ENCODE results near the gene TAS2R9. TPM values are rescaled to one million over a fixed set of nuclear protein-coding genes. Genes with fewer than 3 reads are reported as not detected.
"Not testable (repeated sequence)": the region's sequence is repeated elsewhere in the genome, so short reads cannot be mapped to it uniquely, and the experiment has no call there.

TAS2R9 gene
- total RNA-seq, 8 experiments from 2014 or later = 0.16 to 0.57 (median 0.40) TPM; not detected in 1

GRCh38 chr12:10802587-10802986, 7.4 kb downstream of the TAS2R9 start, which contains the start of gene TAS2R7:
TAS2R7 (minus strand) TSS chr12:10802627; CDS start chr12:10802570, 57 bp downstream.
- in situ Hi-C loops (cut with MboI; ENCODE audit: low pct_unique_long_range_greater_than_20kb in 2 of 9, low sequenced_read_pairs in 9 of 9, unreplicated experiment in 9 of 9) = no loop called here
- H3K4me1 ChIP-seq (replicated peaks in 1 of 2) = peaks cover 0 to 9% of the 10 kb centered on the region in 2 donors
- H3K27ac ChIP-seq = no peak within 1 kb of the TSS
- H3K4me3 ChIP-seq = no peak within 1 kb of the TSS
- ATAC-seq (replicated peaks in 6 of 8) = no peak
- WGBS, 10 experiments = 0 to 75% (median 34%) methylated on average over 1 to 4 of the region's 4 CpGs

- Histone ChIP-seq H3K4me1 (replicated peaks in 1 of 2) (peaks cover 0 to 9% of the 10 kb centered on the region in 2 donors), H3K4me3 (no peak overlapping the region), H3K27ac (no peak overlapping the region)
- peak in 1 of 8 experiments; percentile 91 for ATAC-seq (replicated peaks in 6 of 8)
- in situ Hi-C loops (cut with MboI; ENCODE audit: low pct_unique_long_range_greater_than_20kb in 2 of 9, low sequenced_read_pairs in 9 of 9, unreplicated experiment in 9 of 9) = no loop called here
- 7 to 86% (median 54%) methylated on average over 2 to 5 of the region's 5 CpGs; no CpG with 5 or more reads in 1 of the 10 experiments for WGBS, 10 experiments
Observed at GRCh38 chr12:10801741-10802140, 8.2 kb downstream of the TAS2R9 start.

- no peak overlapping the region for H3K27ac ChIP-seq
- no peak overlapping the region for H3K4me3 ChIP-seq
- 0 to 100% (median 33%) methylated on average over 1 to 2 of the region's 2 CpGs; no CpG with 5 or more reads in 1 of the 10 experiments for WGBS, 10 experiments
- in situ Hi-C loops (cut with MboI; ENCODE audit: low pct_unique_long_range_greater_than_20kb in 2 of 9, low sequenced_read_pairs in 9 of 9, unreplicated experiment in 9 of 9) = loop anchor here in 1 of 9 experiments (25.0 kb wide), 1 partner anchor 393 kb away; the partner anchor contains the start of gene TAS2R42
- H3K4me1 ChIP-seq (replicated peaks in 1 of 2) = no peaks in the 10 kb centered on the region
- peak in 3 of 8 experiments; percentile 43 to 80 (median 67) for ATAC-seq (replicated peaks in 6 of 8)
Observed at GRCh38 chr12:10794222-10794621, 15.7 kb downstream of the TAS2R9 start.

- not testable (repeated sequence) for H3K4me3 ChIP-seq; H3K27ac ChIP-seq; ATAC-seq (replicated peaks in 6 of 8); H3K4me1 ChIP-seq (replicated peaks in 1 of 2)
- in situ Hi-C loops (cut with MboI; ENCODE audit: low pct_unique_long_range_greater_than_20kb in 2 of 9, low sequenced_read_pairs in 9 of 9, unreplicated experiment in 9 of 9) = loop anchor here in 1 of 9 experiments (25.0 kb wide), 1 partner anchor 396 kb away; the partner anchor contains the start of gene TAS2R42
- WGBS, 10 experiments = 37 to 93% (median 67%) methylated on average over 1 to 3 of the region's 4 CpGs; no CpG with 5 or more reads in 1 of the 10 experiments
Observed at GRCh38 chr12:10791769-10792168, 18.2 kb downstream of the TAS2R9 start.

GRCh38 chr12:10783252-10783651, 26.7 kb downstream of the TAS2R9 start:
- in situ Hi-C loops (cut with MboI; ENCODE audit: low pct_unique_long_range_greater_than_20kb in 2 of 9, low sequenced_read_pairs in 9 of 9, unreplicated experiment in 9 of 9) = loop anchor here in 1 of 9 experiments (25.0 kb wide), 1 partner anchor 404 kb away; the partner anchor contains the start of gene TAS2R42
- no peak overlapping the region for H3K27ac ChIP-seq
- H3K4me1 ChIP-seq (replicated peaks in 1 of 2) = no peaks in the 10 kb centered on the region
- no peak overlapping the region for H3K4me3 ChIP-seq
- WGBS, 10 experiments = 12 to 91% (median 80%) methylated on average over 3 to 5 of the region's 5 CpGs
- no peak for ATAC-seq (replicated peaks in 6 of 8)

GRCh38 chr12:10779103-10779502, 30.9 kb downstream of the TAS2R9 start:
- H3K27ac ChIP-seq = no peak overlapping the region
- WGBS, 10 experiments = 0 to 100% (median 83%) methylated on average over 1 to 2 of the region's 2 CpGs; no CpG with 5 or more reads in 2 of the 10 experiments
- in situ Hi-C loops (cut with MboI; ENCODE audit: low pct_unique_long_range_greater_than_20kb in 2 of 9, low sequenced_read_pairs in 9 of 9, unreplicated experiment in 9 of 9) = loop anchor here in 4 of 9 experiments (10.0 to 25.0 kb wide), 4 partner anchors 408 to 716 kb away; partner anchors contain the start of gene TAS2R42 (in 1 of the 4)
- no peak for ATAC-seq (replicated peaks in 6 of 8)
- no peak overlapping the region for H3K4me3 ChIP-seq
- H3K4me1 ChIP-seq (replicated peaks in 1 of 2) = no peaks in the 10 kb centered on the region

GRCh38 chr12:10771132-10771733, 38.7 kb downstream of the TAS2R9 start:
- Histone ChIP-seq H3K27ac (no peak overlapping the region), H3K4me3 (no peak overlapping the region), H3K4me1 (replicated peaks in 1 of 2) (no peaks in the 10 kb centered on the region)
- 0 to 13% (median 0%) methylated on average over 1 of the region's 1 CpG; no CpG with 5 or more reads in 1 of the 10 experiments for WGBS, 10 experiments
- in situ Hi-C loops (cut with MboI; ENCODE audit: low pct_unique_long_range_greater_than_20kb in 2 of 9, low sequenced_read_pairs in 9 of 9, unreplicated experiment in 9 of 9) = loop anchor here (10.0 to 25.0 kb wide), 5 partner anchors 416 to 724 kb away; partner anchors contain the start of gene TAS2R42 (in 5 of the 9)
- ATAC-seq (replicated peaks in 6 of 8) = peak in 4 of 8 experiments; percentile 47 to 68 (median 60)

GRCh38 chr12:10759657-10760056, 50.3 kb downstream of the TAS2R9 start:
- no peak overlapping the region for H3K27ac ChIP-seq
- no peak for ATAC-seq (replicated peaks in 6 of 8)
- H3K4me3 ChIP-seq = no peak overlapping the region
- in situ Hi-C loops (cut with MboI; ENCODE audit: low pct_unique_long_range_greater_than_20kb in 2 of 9, low sequenced_read_pairs in 9 of 9, unreplicated experiment in 9 of 9) = loop anchor here in 7 of 9 experiments (25.0 kb wide), 2 partner anchors 428 to 728 kb away; partner anchors contain the start of gene TAS2R42 (in 5 of the 7)
- H3K4me1 ChIP-seq (replicated peaks in 1 of 2) = no peaks in the 10 kb centered on the region
- WGBS, 10 experiments = 0 to 60% (median 25%) methylated on average over 1 to 2 of the region's 2 CpGs

Other genes with a start within 250 kb of the TAS2R9 start
- gene MAGOHB, start 196.6 kb downstream of the TAS2R9 start, total RNA-seq = 10 to 100 TPM; 19.7 to 33.3 (median 30.2) TPM
- gene STYK1, start 136.1 kb downstream of the TAS2R9 start, total RNA-seq = 1 to 10 TPM in 1 of 8 experiments, under 1 TPM in 5, not detected in 2; 0.14 to 2.3 (median 0.18) TPM
- gene YBX3, start 86.8 kb downstream of the TAS2R9 start, total RNA-seq = 100 to 1,000 TPM in 4 of 8 experiments, 10 to 100 TPM in 4; 34.5 to 558 (median 101) TPM
- gene TAS2R7, start 7.5 kb downstream of the TAS2R9 start, total RNA-seq = under 1 TPM in 1 of 8 experiments, not detected in 7; 0.41 TPM
- gene TAS2R8, start 2.9 kb downstream of the TAS2R9 start, total RNA-seq = under 1 TPM in 4 of 8 experiments, not detected in 4; 0.23 to 0.43 (median 0.30) TPM
- gene TAS2R10, start 16.2 kb upstream of the TAS2R9 start, total RNA-seq = 1 to 10 TPM in 6 of 8 experiments, under 1 TPM in 2; 0.50 to 3.3 (median 1.6) TPM
- 10 to 100 TPM in 1 of 8 experiments, 1 to 10 TPM in 7; 4.2 to 13.9 (median 6.8) TPM for gene PRR4, start 39.3 kb upstream of the TAS2R9 start, total RNA-seq
- 10 to 100 TPM; 14.8 to 57.0 (median 28.8) TPM for gene PRH1, start 74.1 kb upstream of the TAS2R9 start, total RNA-seq
- gene TAS2R13, start 99.4 kb upstream of the TAS2R9 start, total RNA-seq = 1 to 10 TPM in 7 of 8 experiments, under 1 TPM in 1; 0.63 to 7.7 (median 1.6) TPM
- gene PRH2, start 119.1 kb upstream of the TAS2R9 start, total RNA-seq = 1 to 10 TPM in 4 of 8 experiments, under 1 TPM in 2, not detected in 2; 0.78 to 3.9 (median 1.4) TPM
- 10 to 100 TPM in 1 of 8 experiments, 1 to 10 TPM in 7; 2.6 to 12.9 (median 4.0) TPM for gene TAS2R14, start 129.1 kb upstream of the TAS2R9 start, total RNA-seq
- 1 to 10 TPM in 6 of 8 experiments, under 1 TPM in 2; 0.75 to 7.2 (median 1.8) TPM for gene TAS2R50, start 176.7 kb upstream of the TAS2R9 start, total RNA-seq
- 10 to 100 TPM in 1 of 8 experiments, 1 to 10 TPM in 6, under 1 TPM in 1; 0.96 to 13.2 (median 3.2) TPM for gene TAS2R20, start 188.1 kb upstream of the TAS2R9 start, total RNA-seq
- gene TAS2R19, start 212.5 kb upstream of the TAS2R9 start, total RNA-seq = 10 to 100 TPM in 2 of 8 experiments, 1 to 10 TPM in 6; 1.5 to 16.7 (median 5.1) TPM
- 10 to 100 TPM in 2 of 8 experiments, 1 to 10 TPM in 6; 2.5 to 17.5 (median 4.7) TPM for gene TAS2R31, start 221.2 kb upstream of the TAS2R9 start, total RNA-seq